Endodermal cell (in vitro differentiated cells): ENCODE data around the gene ARVCF. TPM values are rescaled to one million over a fixed set of nuclear protein-coding genes. Genes with fewer than 3 reads are reported as not detected.

Source experiments
- DNase-seq: peaks from one replicate; pipeline ENCODE4 v3.0.0-alpha.2; 2017
- H3K27ac ChIP-seq: 2 replicates; pipeline ENCODE4 v1.5.1; 2013; ENCODE audit warnings: mild to moderate bottlenecking, low read depth, low read length, moderate library complexity
- H3K27me3 ChIP-seq: 2 replicates; pipeline ENCODE4 v1.6.1; 2013; ENCODE audit warnings: mild to moderate bottlenecking, low read length, moderate library complexity; ENCODE audit not compliant: insufficient read depth, control insufficient read depth, poor library complexity, severe bottlenecking
- H3K36me3 ChIP-seq: 2 replicates; pipeline ENCODE4 v1.7.0; 2013; ENCODE audit warnings: mild to moderate bottlenecking, low read length, moderate library complexity; ENCODE audit not compliant: control insufficient read depth, insufficient read depth
- H3K4me1 ChIP-seq: one replicate; pipeline ENCODE4 v1.7.0; 2013; ENCODE audit warnings: low read length; ENCODE audit not compliant: control insufficient read depth, insufficient read depth
- H3K4me3 ChIP-seq: 2 replicates; pipeline ENCODE4 v1.5.1; 2013; ENCODE audit warnings: mild to moderate bottlenecking, low read length, moderate library complexity
- H3K9ac ChIP-seq: 2 replicates; pipeline ENCODE4 v1.6.1; 2013; ENCODE audit warnings: mild to moderate bottlenecking, low read length, moderate library complexity; ENCODE audit not compliant: poor library complexity, severe bottlenecking; ENCODE audit errors: extremely low read depth
- H3K9me3 ChIP-seq: 2 replicates; pipeline ENCODE4 v1.6.1; 2013; ENCODE audit warnings: mild to moderate bottlenecking, low read length, moderate library complexity; ENCODE audit not compliant: control insufficient read depth
- H3K27ac Mint-ChIP-seq: 2 replicates; pipeline ENCODE4 v1.8.0; 2020; ENCODE audit warnings: mixed read lengths
- H3K27me3 Mint-ChIP-seq: 2 replicates; pipeline ENCODE4 v1.8.0; 2021; ENCODE audit warnings: mild to moderate bottlenecking, mixed read lengths; ENCODE audit not compliant: insufficient read depth
- H3K36me3 Mint-ChIP-seq: 2 replicates; pipeline ENCODE4 v1.8.0; 2020; ENCODE audit warnings: low read depth, mixed read lengths
- H3K4me1 Mint-ChIP-seq: 2 replicates; pipeline ENCODE4 v1.8.0; 2020; ENCODE audit warnings: mixed read lengths
- H3K4me3 Mint-ChIP-seq: 2 replicates; pipeline ENCODE4 v1.8.0; 2020; ENCODE audit warnings: mild to moderate bottlenecking, moderate library complexity, mixed read lengths
- H3K9me3 Mint-ChIP-seq: 2 replicates; pipeline ENCODE4 v1.8.0; 2020; ENCODE audit warnings: mild to moderate bottlenecking, mixed read lengths
- WGBS, 2 experiments: methylation state at CpG; one replicate each; pipeline versions ENCODE4 v1.1.5 to v1.1.7; 2013; ENCODE audit warnings: missing lambda C conversion rate in 2 of 2, mixed read lengths in 1 of 2; ENCODE audit not compliant: insufficient coverage in 1 of 2, insufficient read length in 1 of 2; 5-methylcytosine and 5-hydroxymethylcytosine counted together
- total RNA-seq, 2 donors: library from RNA; stranded (reverse); fragmentation: NEBNext Ultra II Directional in 1 of 2; extraction: Animal tissue kit (Norgen Biotek cat#: 25700) in 1 of 2; gene quantifications; 2 replicates in 1 of 2; 3 replicates in 1 of 2; pipeline ENCODE4 v1.2.1, GENCODE V29; 2021
- TF ChIP-seq, protein P1 (sequence below): fragments of 200-600 bp; sonication (generic); conservative IDR thresholded peaks from 2 replicates; pipeline ENCODE4 v1.5.0; 2021; ENCODE audit warnings: antibody characterized with exemption, mild to moderate bottlenecking

Gene ARVCF
- total RNA-seq, 2 donors from 2014 or later = 48.3 to 61.3 TPM

DNA sequence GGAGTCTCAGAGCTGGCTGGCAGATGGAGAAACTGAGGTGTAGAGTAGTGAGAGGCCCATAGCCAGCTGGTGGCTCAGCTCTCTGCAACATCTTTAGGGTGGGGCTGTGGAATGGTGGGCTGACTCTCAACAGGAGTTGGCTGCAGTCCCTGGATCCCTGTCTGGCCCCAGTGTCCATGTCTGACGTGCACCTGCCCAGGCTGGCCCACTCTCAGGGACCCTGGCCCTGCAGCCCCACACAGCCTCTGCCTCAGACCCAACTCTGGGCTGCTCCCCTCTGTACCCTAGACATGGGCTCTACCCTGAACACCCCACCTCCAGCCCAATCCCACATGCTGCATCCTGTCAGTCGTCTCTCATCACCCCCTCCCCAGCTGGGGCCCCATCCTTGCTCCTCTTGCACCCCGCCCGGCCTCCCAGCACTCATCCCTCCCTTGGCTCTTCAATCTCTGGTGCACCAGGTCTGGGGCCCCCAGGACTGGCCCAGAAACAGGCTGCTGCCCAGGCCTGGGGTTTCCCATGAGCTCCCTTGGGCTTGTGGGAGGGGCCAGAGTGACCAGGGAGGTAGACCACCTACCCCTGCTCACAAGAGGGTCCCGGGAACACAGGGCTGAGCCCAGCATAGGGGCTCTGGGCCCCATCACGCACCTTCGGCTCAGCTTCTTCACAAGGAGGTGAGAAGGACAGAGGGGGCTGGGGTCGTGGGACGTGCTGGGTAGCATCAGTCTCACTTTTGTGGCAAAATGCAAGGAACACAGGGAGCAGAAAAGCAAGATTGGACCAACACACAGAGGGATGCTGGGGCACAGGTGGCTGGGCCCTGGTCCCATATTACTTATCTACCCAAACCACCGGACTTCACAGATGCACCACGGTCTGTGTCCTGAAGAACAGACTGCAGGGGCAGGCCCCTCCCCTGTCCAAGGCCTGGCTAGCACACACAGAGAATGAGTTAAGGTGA lies 31.5 kb downstream of the ARVCF start:
- Histone ChIP-seq H3K27me3 (no peaks in the 10 kb centered on the region), H3K9me3 (no peaks in the 10 kb centered on the region), H3K9ac (no peak overlapping the region), H3K4me3 (no peak overlapping the region), H3K4me1 (peaks cover 6% of the 10 kb centered on the region), H3K27ac (no peak overlapping the region), H3K36me3 (peaks cover 3% of the 10 kb centered on the region)
- WGBS, 2 experiments = 88 to 100% methylated on average over 4 to 11 of the region's 11 CpGs
- DNase-seq = no peak
- TF ChIP-seq, protein P1, sequence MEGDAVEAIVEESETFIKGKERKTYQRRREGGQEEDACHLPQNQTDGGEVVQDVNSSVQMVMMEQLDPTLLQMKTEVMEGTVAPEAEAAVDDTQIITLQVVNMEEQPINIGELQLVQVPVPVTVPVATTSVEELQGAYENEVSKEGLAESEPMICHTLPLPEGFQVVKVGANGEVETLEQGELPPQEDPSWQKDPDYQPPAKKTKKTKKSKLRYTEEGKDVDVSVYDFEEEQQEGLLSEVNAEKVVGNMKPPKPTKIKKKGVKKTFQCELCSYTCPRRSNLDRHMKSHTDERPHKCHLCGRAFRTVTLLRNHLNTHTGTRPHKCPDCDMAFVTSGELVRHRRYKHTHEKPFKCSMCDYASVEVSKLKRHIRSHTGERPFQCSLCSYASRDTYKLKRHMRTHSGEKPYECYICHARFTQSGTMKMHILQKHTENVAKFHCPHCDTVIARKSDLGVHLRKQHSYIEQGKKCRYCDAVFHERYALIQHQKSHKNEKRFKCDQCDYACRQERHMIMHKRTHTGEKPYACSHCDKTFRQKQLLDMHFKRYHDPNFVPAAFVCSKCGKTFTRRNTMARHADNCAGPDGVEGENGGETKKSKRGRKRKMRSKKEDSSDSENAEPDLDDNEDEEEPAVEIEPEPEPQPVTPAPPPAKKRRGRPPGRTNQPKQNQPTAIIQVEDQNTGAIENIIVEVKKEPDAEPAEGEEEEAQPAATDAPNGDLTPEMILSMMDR = no peak
- Mint-ChIP-seq H3K9me3 (no peaks in the 10 kb centered on the region), H3K4me3 (peak overlapping the region; percentile 14), H3K4me1 (peaks cover 2% of the 10 kb centered on the region), H3K36me3 (peaks cover 3% of the 10 kb centered on the region), H3K27me3 (no peaks in the 10 kb centered on the region), H3K27ac (no peak overlapping the region)

DNA sequence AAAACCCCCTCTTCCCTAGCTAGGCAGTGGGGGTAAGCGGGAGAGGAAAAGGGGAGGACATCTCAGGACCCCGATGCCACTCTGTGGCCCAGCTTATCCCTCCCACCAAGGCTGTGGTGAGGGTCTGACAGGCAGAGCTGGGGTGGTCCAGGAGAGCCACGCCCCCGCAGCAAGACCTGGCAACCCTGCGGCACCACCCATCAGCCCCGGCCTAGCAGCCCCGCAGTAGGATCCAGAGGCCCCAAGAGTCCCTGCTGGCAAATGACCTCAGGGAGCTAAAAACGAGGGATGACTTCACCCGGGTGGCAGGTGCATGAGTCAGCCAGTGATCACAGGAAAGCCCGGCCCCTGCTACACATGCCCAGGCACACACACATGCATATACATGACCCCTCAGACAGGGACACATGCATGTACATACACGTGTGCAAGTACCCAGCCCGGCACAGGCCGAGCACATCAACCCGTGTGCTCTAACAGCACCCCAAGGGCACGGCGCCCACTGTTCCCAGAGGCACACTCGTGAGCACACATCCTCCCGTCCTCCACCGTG lies 32.3 kb downstream of the ARVCF start:
- no peaks in the 10 kb centered on the region for H3K9me3 Mint-ChIP-seq
- no peak overlapping the region for H3K4me3 Mint-ChIP-seq
- H3K27ac Mint-ChIP-seq = no peak overlapping the region
- no peaks in the 10 kb centered on the region for H3K27me3 Mint-ChIP-seq
- Histone ChIP-seq H3K27me3 (no peaks in the 10 kb centered on the region), H3K4me1 (peaks cover 6% of the 10 kb centered on the region), H3K9ac (no peak overlapping the region), H3K9me3 (no peaks in the 10 kb centered on the region), H3K4me3 (no peak overlapping the region), H3K27ac (no peak overlapping the region), H3K36me3 (peaks cover 3% of the 10 kb centered on the region)
- H3K4me1 Mint-ChIP-seq = peaks cover 2% of the 10 kb centered on the region
- H3K36me3 Mint-ChIP-seq = peaks cover 4% of the 10 kb centered on the region
- 91 to 92% methylated on average over 13 to 19 of the region's 19 CpGs for WGBS, 2 experiments
- DNase-seq = no peak
- TF ChIP-seq, protein P1 = no peak

- H3K4me3 Mint-ChIP-seq = no peak overlapping the region
- H3K36me3 Mint-ChIP-seq = peaks cover 7% of the 10 kb centered on the region
- no peaks in the 10 kb centered on the region for H3K9me3 ChIP-seq
- no peak overlapping the region for H3K27ac Mint-ChIP-seq
- 93 to 95% methylated on average over 3 to 4 of the region's 5 CpGs for WGBS, 2 experiments
- no peaks in the 10 kb centered on the region for H3K9me3 Mint-ChIP-seq
- peaks cover 2% of the 10 kb centered on the region for H3K4me1 Mint-ChIP-seq
- H3K27ac ChIP-seq = no peak overlapping the region
- H3K9ac ChIP-seq = no peak overlapping the region
- no peaks in the 10 kb centered on the region for H3K27me3 ChIP-seq
- TF ChIP-seq, protein P1 = no peak
- no peaks in the 10 kb centered on the region for H3K27me3 Mint-ChIP-seq
- no peak overlapping the region for H3K4me3 ChIP-seq
- peaks cover 3% of the 10 kb centered on the region for H3K36me3 ChIP-seq
- no peak for DNase-seq
- H3K4me1 ChIP-seq = peaks cover 6% of the 10 kb centered on the region
Observed at GRCh38 chr22:19983741-19984140, 32.9 kb downstream of the ARVCF start.
